Measurements from ENCODE around the gene FAM110C. TPM values are rescaled to one million over a fixed set of nuclear protein-coding genes. Genes with fewer than 3 reads are reported as not detected.
"Not testable (repeated sequence)": the region's sequence is repeated elsewhere in the genome, so short reads cannot be mapped to it uniquely, and the experiment has no call there.

The FAM110C gene
- total RNA-seq, 4 donors from 2014 or later, result 10.0 to 23.8 (median 13.0) TPM

DNA sequence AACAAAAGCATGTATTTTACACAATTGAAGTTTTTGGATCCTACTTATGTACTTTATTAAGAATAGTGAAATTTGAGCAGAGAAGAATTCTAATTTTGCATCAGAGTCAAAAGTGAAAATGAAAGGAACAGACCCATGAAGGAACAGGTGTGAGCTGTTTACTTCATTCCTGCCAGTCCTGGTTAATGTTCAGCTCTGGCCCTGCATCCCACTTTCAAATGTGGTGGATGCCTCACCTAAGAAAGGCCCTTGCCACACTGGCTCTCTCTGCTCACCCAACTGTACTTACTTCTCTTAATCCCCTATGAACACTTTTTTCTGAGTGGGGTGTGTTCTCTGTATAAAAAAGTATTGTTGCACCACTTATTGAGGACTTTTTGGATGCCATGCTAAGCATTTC lies 22.2 kb downstream of the FAM110C start:
- Histone ChIP-seq H3K27me3 (no peaks in the 10 kb centered on the region), H3K27ac (no peak overlapping the region), H3K4me3 (replicated peaks in 1 of 3) (no peak overlapping the region), H3K36me3 (no peaks in the 10 kb centered on the region), H3K4me1 (no peaks in the 10 kb centered on the region), H3K9me3 (no peaks in the 10 kb centered on the region)
- intact Hi-C loops (cut with DNase I), result no loop called here
- DNase-seq, result no peak
- TF ChIP-seq POLR2A (IDR thresholded peaks at IDR 0.05), result no peak
- TF ChIP-seq, protein P1, sequence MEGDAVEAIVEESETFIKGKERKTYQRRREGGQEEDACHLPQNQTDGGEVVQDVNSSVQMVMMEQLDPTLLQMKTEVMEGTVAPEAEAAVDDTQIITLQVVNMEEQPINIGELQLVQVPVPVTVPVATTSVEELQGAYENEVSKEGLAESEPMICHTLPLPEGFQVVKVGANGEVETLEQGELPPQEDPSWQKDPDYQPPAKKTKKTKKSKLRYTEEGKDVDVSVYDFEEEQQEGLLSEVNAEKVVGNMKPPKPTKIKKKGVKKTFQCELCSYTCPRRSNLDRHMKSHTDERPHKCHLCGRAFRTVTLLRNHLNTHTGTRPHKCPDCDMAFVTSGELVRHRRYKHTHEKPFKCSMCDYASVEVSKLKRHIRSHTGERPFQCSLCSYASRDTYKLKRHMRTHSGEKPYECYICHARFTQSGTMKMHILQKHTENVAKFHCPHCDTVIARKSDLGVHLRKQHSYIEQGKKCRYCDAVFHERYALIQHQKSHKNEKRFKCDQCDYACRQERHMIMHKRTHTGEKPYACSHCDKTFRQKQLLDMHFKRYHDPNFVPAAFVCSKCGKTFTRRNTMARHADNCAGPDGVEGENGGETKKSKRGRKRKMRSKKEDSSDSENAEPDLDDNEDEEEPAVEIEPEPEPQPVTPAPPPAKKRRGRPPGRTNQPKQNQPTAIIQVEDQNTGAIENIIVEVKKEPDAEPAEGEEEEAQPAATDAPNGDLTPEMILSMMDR (IDR thresholded peaks at IDR 0.05), result no peak

- intact Hi-C loops (cut with DNase I), result no loop called here
- H3K4me3 ChIP-seq (replicated peaks in 1 of 3), result no peak overlapping the region
- H3K36me3 ChIP-seq, result no peaks in the 10 kb centered on the region
- no peaks in the 10 kb centered on the region for H3K27me3 ChIP-seq
- 90 to 100% methylated on average over 1 of the region's 1 CpG for WGBS, 2 donors
- H3K27ac ChIP-seq, result no peak overlapping the region
- TF ChIP-seq, protein P1 (IDR thresholded peaks at IDR 0.05), result no peak
- no peak for TF ChIP-seq POLR2A (IDR thresholded peaks at IDR 0.05)
- no peak for DNase-seq
- no peaks in the 10 kb centered on the region for H3K9me3 ChIP-seq
- H3K4me1 ChIP-seq, result no peaks in the 10 kb centered on the region
Measured at GRCh38 chr2:23283-23682, 23.0 kb downstream of the FAM110C start.

DNA sequence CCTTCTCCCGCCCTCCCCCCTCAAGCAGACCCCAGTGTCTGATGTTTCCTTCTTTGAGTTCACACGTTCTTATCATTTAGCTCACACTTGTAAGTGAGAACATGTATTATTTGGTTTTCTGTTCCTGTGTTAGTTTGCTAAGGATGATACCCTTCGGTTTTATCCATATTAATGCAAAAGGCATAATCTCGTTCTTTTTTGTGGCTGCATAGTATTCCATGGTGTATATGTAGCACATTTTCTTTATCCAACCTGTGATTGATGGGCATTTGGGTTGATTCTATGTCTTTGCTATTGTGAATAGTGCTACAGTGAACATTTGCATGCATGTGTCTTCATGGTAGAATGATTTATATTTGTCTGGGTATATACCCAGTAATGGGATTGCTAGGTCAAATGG lies 24.1 kb downstream of the FAM110C start:
- H3K27ac ChIP-seq; H3K4me1 ChIP-seq; H3K27me3 ChIP-seq; H3K4me3 ChIP-seq (replicated peaks in 1 of 3); H3K9me3 ChIP-seq; intact Hi-C loops (cut with DNase I); DNase-seq; H3K36me3 ChIP-seq: not testable (repeated sequence)
- 88 to 90% methylated on average over 4 of the region's 4 CpGs for WGBS, 2 donors

- intact Hi-C loops (cut with DNase I); H3K4me3 ChIP-seq (replicated peaks in 1 of 3); H3K9me3 ChIP-seq; DNase-seq; H3K4me1 ChIP-seq; H3K27me3 ChIP-seq; H3K27ac ChIP-seq; H3K36me3 ChIP-seq: not testable (repeated sequence)
- 42 to 48% methylated on average over 4 of the region's 4 CpGs for WGBS, 2 donors
Measured at GRCh38 chr2:20259-20658, 26.0 kb downstream of the FAM110C start.

DNA sequence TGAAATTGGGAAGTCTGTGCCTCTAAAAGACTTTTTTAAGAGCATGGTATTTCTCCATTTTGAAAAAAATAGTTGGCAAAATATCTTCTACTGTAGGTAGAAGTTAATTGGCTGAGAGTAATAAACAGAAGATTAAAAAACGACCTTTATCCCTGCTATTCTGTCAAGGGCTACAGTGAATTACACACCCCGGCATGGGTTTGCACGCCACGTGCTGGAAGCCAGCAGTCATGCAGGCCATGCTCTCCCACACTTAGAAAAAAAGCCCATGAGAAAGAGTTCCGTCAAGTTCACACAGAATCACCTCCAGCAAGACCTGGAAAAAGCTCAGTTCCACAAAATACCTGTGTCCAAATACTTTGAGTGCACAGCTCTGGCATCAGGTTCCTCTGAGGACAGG lies 26.8 kb downstream of the FAM110C start:
- no peaks in the 10 kb centered on the region for H3K4me1 ChIP-seq
- DNase-seq, result no peak
- 80 to 81% methylated on average over 5 of the region's 5 CpGs for WGBS, 2 donors
- H3K27me3 ChIP-seq, result no peaks in the 10 kb centered on the region
- TF ChIP-seq, protein P1 (IDR thresholded peaks at IDR 0.05), result no peak
- no peak for TF ChIP-seq POLR2A (IDR thresholded peaks at IDR 0.05)
- H3K27ac ChIP-seq, result no peak overlapping the region
- H3K4me3 ChIP-seq (replicated peaks in 1 of 3), result no peak overlapping the region
- intact Hi-C loops (cut with DNase I), result no loop called here
- H3K9me3 ChIP-seq, result no peaks in the 10 kb centered on the region
- no peaks in the 10 kb centered on the region for H3K36me3 ChIP-seq

DNA sequence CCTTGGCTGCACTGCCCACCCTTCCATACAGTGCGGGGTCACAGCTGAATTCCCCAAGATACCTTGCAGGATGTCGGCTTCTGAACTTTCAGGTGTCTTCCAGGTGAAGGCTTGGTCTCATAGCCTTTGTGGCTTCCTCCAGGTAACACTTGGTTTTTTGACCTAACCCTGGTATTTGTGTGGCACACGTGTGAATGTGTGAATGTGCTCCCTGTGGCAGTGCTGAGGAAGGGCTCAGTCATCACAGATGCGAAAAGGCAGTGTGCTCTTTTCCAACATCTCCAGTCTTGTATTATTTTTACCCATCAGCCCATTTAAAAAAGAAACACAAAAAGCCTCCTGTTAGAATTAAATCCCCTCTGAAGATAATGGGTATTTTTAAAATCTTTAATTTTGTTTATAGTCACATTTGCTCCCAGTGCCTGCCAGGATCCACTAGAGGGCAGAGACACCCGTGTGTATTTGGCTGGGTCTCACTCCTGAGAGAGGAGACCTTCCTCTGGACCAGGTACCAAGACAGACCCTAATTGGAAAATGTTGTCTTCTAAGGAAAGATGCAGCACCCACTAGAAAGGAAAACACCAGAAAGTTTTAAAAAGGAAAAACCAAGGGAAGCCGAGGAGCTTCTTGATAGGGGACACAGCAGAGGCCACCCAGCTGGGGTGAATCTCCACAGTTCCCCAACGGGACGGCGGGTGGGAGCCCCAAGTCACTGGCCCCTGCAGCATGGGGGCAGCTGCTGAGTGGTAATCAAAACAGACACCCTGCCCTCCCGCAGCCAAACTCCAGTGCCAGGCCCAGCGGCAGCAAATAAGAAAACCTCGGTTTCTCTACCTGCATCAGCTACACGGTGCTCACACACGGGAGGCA lies 27.7 kb downstream of the FAM110C start:
- H3K4me3 ChIP-seq (replicated peaks in 1 of 3), result no peak overlapping the region
- 80 to 84% methylated on average over 14 of the region's 14 CpGs for WGBS, 2 donors
- no peaks in the 10 kb centered on the region for H3K4me1 ChIP-seq
- H3K27ac ChIP-seq, result no peak overlapping the region
- H3K9me3 ChIP-seq, result no peaks in the 10 kb centered on the region
- H3K36me3 ChIP-seq, result no peaks in the 10 kb centered on the region
- TF ChIP-seq, protein P1 (IDR thresholded peaks at IDR 0.05), result peak in 5 of 6 experiments; percentile 34 to 61 (median 47)
- no peak for TF ChIP-seq POLR2A (IDR thresholded peaks at IDR 0.05)
- intact Hi-C loops (cut with DNase I), result no loop called here
- peak in 1 of 2 donors; percentile 25 for DNase-seq
- no peaks in the 10 kb centered on the region for H3K27me3 ChIP-seq

DNA sequence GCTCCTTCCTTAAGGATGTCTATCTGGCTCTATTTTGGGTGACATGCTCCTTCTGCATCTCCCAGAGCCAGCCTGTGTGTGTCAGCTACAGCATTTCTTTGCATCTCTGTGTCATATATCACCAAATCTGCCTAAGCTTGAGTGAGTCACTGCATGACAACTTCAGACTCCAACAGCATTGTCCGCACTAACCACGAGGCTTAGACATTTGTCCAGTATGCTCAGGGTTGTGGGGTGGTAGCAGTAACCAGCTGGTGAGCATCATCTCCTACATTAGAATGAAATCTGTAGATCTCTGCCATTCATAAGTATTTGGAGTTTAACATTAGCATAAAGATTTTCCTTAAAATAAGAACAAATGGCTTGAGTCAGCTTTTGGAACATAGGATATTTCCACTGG lies 30.4 kb downstream of the FAM110C start:
- H3K9me3 ChIP-seq; DNase-seq; intact Hi-C loops (cut with DNase I); H3K4me1 ChIP-seq; H3K27me3 ChIP-seq; H3K36me3 ChIP-seq; H3K4me3 ChIP-seq (replicated peaks in 1 of 3); H3K27ac ChIP-seq: not testable (repeated sequence)
- WGBS, 2 donors, result 89 to 90% methylated on average over 2 of the region's 2 CpGs
